ENCODE results near the gene CCDC187.

GRCh38 chr9:136341769-136342168 is 37.9 kb upstream of the CCDC187 start:
- TF ChIP-seq CTCF (IDR thresholded peaks at IDR 0.05; ENCODE audit: control extremely low read depth in 1 of 3, insufficient read depth in 1 of 3, low read depth in 1 of 3, low read length in 3 of 3) (no peak), SUZ12 (IDR thresholded peaks at IDR 0.05; ENCODE audit: low read length) (no peak), POLR2AphosphoS5 (IDR thresholded peaks at IDR 0.05; ENCODE audit: low read depth, low read length) (no peak), PHF8 (conservative IDR thresholded peaks at IDR 0.05; ENCODE audit: low read depth, low read length) (no peak), EZH2 (IDR thresholded peaks at IDR 0.05; ENCODE audit: low read depth, low read length, severe bottlenecking) (no peak), EP300 (IDR thresholded peaks at IDR 0.05; ENCODE audit: borderline replicate concordance in 1 of 2, low read depth in 2 of 2, low read length in 2 of 2) (no peak), CEBPB (IDR thresholded peaks at IDR 0.05; ENCODE audit: low read depth, low read length) (no peak), JUND (IDR thresholded peaks at IDR 0.05; ENCODE audit: low read length) (no peak), RAD21 (IDR thresholded peaks at IDR 0.05 in 1 of 2, conservative IDR thresholded peaks at IDR 0.05 in 1 of 2; ENCODE audit: low read depth in 2 of 2, low read length in 2 of 2) (no peak)
